GM10266 (cell line): ENCODE data around the gene PCDHGC5.
A peak's percentile ranks its signal among the peaks of the same experiment; 100 is the strongest.

ENCODE experiments used
- DNase-seq: peaks from one replicate; pipeline ENCODE4 v3.0.0; 2012; ENCODE audit errors: extremely low spot score
- TF ChIP-seq, protein P1 (sequence below): IDR thresholded peaks from 2 replicates; pipeline ENCODE4 v1.5.1; 2012; ENCODE audit warnings: mild to moderate bottlenecking, low read depth; ENCODE audit not compliant: control insufficient read depth, insufficient read depth; ENCODE audit errors: missing control alignments

Gene PCDHGC5

GRCh38 chr5:141491323-141492167 is 2.7 kb downstream of the PCDHGC5 start:
- peak; percentile 42 for DNase-seq
- TF ChIP-seq, protein P1, sequence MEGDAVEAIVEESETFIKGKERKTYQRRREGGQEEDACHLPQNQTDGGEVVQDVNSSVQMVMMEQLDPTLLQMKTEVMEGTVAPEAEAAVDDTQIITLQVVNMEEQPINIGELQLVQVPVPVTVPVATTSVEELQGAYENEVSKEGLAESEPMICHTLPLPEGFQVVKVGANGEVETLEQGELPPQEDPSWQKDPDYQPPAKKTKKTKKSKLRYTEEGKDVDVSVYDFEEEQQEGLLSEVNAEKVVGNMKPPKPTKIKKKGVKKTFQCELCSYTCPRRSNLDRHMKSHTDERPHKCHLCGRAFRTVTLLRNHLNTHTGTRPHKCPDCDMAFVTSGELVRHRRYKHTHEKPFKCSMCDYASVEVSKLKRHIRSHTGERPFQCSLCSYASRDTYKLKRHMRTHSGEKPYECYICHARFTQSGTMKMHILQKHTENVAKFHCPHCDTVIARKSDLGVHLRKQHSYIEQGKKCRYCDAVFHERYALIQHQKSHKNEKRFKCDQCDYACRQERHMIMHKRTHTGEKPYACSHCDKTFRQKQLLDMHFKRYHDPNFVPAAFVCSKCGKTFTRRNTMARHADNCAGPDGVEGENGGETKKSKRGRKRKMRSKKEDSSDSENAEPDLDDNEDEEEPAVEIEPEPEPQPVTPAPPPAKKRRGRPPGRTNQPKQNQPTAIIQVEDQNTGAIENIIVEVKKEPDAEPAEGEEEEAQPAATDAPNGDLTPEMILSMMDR = no peak

DNA sequence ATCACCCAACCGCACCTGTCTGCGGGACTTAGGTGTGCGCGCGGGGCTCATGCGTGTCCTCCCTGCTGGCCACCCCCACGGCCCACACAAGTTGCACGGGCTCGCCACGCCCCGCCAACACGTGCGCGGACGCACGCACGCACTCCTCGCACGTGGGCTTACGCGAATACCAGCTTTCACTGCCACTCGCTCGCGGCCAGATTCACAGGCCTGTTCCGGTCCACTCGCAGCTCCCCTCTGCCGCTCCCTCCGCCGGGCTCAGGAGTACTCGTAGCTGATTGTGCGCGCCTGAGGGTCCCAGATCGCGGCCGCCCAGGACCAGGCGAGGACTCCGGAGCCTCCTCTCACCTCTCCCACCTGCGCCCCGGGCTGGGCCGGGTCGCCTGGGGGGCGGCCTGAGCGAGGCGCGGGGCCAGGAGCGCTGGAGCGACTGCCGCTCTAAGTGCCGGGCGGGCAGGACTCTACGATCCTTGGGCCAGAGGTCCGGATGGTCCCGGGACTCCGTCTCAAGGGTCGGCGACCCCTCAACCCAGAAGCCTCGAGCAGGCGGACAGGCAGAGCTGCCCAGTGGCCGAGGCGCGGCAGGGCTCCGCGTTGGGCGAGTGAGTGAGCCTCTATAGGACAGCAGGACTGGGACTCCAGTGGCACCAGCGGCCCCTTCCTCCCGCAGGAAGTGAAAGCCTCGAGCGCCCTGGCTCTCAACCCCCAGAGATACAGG is 3.4 kb downstream of the PCDHGC5 start:
- TF ChIP-seq, protein P1 = no peak
- peak; percentile 36 for DNase-seq

- TF ChIP-seq, protein P1 = no peak
- DNase-seq = no peak
Measured at GRCh38 chr5:141493500-141494422, 4.9 kb downstream of the PCDHGC5 start.

- DNase-seq = peak; percentile 22
- TF ChIP-seq, protein P1 = no peak
Measured at GRCh38 chr5:141494761-141495452, 6.0 kb downstream of the PCDHGC5 start.

- DNase-seq = no peak
- TF ChIP-seq, protein P1 = no peak
Measured at GRCh38 chr5:141495453-141495811, 6.6 kb downstream of the PCDHGC5 start.

GRCh38 chr5:141496038-141496437 is 7.2 kb downstream of the PCDHGC5 start:
- TF ChIP-seq, protein P1 = no peak
- no peak for DNase-seq
